Measurements from ENCODE around the gene CYP17A1. TPM values are rescaled to one million over a fixed set of nuclear protein-coding genes. Genes with fewer than 3 reads are reported as not detected.

CYP17A1 gene
- total and polyA plus RNA-seq, 7 donors: 0.92 to 3.0 TPM; not detected in 5

DNA sequence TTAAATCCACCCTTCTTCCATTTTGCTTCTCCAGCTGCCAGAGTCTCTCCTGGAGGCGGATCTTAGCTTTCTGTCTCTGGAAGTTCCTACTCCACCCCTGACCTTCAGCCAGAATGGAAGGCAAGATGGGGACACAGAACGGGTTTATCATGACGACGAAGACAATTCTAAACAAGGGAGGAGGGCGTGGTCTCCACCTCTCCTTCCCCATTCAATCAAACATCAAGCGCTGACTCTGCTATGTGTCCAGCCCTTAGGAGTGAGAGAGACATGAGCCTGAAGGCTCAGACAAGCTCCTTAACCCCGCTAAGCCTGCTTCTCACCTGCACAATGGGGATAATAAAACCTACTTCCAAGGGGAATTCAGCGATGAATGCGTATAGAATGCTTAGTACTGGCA, 3.1 kb downstream of the CYP17A1 start:
- Histone ChIP-seq H3K9me3 (no peaks in the 10 kb centered on the region), H3K4me3 (no peak overlapping the region), H3K27ac (no peak overlapping the region), H3K4me1 (peaks cover 0 to 8% (median 3%) of the 10 kb centered on the region in 4 donors), H3K27me3 (no peaks in the 10 kb centered on the region), H3K36me3 (no peaks in the 10 kb centered on the region)
- no peak for DNase-seq
- intact Hi-C loops (cut with DNase I): loop anchor here (10.0 kb wide), 1 partner anchor 411 kb away; the partner anchor contains the start of gene RPEL1
- no peak for TF ChIP-seq POLR2AphosphoS5 (IDR thresholded peaks at IDR 0.05)
- no peak for TF ChIP-seq EP300 (IDR thresholded peaks at IDR 0.05)
- TF ChIP-seq, protein P1, sequence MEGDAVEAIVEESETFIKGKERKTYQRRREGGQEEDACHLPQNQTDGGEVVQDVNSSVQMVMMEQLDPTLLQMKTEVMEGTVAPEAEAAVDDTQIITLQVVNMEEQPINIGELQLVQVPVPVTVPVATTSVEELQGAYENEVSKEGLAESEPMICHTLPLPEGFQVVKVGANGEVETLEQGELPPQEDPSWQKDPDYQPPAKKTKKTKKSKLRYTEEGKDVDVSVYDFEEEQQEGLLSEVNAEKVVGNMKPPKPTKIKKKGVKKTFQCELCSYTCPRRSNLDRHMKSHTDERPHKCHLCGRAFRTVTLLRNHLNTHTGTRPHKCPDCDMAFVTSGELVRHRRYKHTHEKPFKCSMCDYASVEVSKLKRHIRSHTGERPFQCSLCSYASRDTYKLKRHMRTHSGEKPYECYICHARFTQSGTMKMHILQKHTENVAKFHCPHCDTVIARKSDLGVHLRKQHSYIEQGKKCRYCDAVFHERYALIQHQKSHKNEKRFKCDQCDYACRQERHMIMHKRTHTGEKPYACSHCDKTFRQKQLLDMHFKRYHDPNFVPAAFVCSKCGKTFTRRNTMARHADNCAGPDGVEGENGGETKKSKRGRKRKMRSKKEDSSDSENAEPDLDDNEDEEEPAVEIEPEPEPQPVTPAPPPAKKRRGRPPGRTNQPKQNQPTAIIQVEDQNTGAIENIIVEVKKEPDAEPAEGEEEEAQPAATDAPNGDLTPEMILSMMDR (IDR thresholded peaks at IDR 0.05): no peak
- TF ChIP-seq POLR2A (IDR thresholded peaks at IDR 0.05): no peak
- WGBS, 2 donors: 19 to 57% methylated on average over 9 of the region's 9 CpGs

DNA sequence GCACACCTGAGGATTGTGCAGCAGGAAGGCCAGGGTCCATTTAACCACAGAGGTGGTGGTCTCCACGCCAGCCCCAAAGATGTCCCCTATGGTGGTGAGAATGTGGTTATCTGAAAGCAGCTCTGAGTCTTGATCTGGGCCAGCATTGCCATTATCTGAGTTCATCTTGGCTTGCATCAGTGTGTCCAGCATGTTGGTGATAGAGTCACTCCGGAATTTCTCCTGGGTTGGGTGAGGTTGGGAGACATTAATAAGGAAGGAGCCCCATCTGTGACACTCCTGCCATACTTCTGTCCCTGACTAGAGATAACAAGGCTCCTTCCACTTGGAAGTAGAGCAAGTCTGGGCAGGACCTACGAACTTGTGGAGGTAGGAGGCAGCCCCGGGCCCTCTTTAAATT, 4.2 kb downstream of the CYP17A1 start:
- TF ChIP-seq, protein P1 (IDR thresholded peaks at IDR 0.05): no peak
- TF ChIP-seq EP300 (IDR thresholded peaks at IDR 0.05) (no peak), POLR2AphosphoS5 (IDR thresholded peaks at IDR 0.05) (no peak), POLR2A (IDR thresholded peaks at IDR 0.05) (no peak)
- DNase-seq: no peak
- Histone ChIP-seq H3K27me3 (no peaks in the 10 kb centered on the region), H3K36me3 (no peaks in the 10 kb centered on the region), H3K4me3 (no peak overlapping the region), H3K4me1 (peaks cover 0 to 8% (median 3%) of the 10 kb centered on the region in 4 donors), H3K27ac (no peak overlapping the region), H3K9me3 (no peaks in the 10 kb centered on the region)
- WGBS, 2 donors: 93 to 97% methylated on average over 4 of the region's 4 CpGs
- intact Hi-C loops (cut with DNase I): loop anchor here (10.0 kb wide), 1 partner anchor 412 kb away; the partner anchor contains the start of gene RPEL1

DNA sequence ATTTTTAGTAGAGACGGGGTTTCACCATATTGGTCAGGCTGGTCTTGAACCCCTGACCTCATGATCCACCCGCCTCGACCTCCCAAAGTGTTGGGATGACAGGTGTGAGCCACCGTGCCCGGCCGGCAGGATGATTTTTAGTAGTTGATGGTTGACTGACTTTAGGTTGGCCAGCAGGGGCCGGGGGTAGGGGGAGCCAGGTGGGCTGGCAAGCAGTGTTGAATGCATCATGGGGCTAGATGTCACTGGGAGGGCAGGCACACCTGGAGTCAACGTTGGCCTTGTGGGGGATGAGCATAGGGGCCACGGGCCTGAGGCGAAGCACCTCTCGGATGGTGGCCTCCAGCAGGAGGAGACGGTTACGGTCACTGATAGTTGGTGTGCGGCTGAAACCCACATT, 5.0 kb downstream of the CYP17A1 start:
- WGBS, 2 donors: 85 to 90% methylated on average over 14 of the region's 14 CpGs
- H3K36me3 ChIP-seq: no peaks in the 10 kb centered on the region
- H3K27ac ChIP-seq: no peak overlapping the region
- peaks cover 0 to 8% (median 3%) of the 10 kb centered on the region in 4 donors for H3K4me1 ChIP-seq
- no peak for TF ChIP-seq POLR2A (IDR thresholded peaks at IDR 0.05)
- TF ChIP-seq EP300 (IDR thresholded peaks at IDR 0.05): no peak
- TF ChIP-seq POLR2AphosphoS5 (IDR thresholded peaks at IDR 0.05): no peak
- TF ChIP-seq, protein P1 (IDR thresholded peaks at IDR 0.05): no peak
- H3K9me3 ChIP-seq: no peaks in the 10 kb centered on the region
- H3K4me3 ChIP-seq: no peak overlapping the region
- H3K27me3 ChIP-seq: no peaks in the 10 kb centered on the region
- DNase-seq: no peak
- intact Hi-C loops (cut with DNase I): loop anchor here (10.0 kb wide), 1 partner anchor 413 kb away; the partner anchor contains the start of gene RPEL1

DNA sequence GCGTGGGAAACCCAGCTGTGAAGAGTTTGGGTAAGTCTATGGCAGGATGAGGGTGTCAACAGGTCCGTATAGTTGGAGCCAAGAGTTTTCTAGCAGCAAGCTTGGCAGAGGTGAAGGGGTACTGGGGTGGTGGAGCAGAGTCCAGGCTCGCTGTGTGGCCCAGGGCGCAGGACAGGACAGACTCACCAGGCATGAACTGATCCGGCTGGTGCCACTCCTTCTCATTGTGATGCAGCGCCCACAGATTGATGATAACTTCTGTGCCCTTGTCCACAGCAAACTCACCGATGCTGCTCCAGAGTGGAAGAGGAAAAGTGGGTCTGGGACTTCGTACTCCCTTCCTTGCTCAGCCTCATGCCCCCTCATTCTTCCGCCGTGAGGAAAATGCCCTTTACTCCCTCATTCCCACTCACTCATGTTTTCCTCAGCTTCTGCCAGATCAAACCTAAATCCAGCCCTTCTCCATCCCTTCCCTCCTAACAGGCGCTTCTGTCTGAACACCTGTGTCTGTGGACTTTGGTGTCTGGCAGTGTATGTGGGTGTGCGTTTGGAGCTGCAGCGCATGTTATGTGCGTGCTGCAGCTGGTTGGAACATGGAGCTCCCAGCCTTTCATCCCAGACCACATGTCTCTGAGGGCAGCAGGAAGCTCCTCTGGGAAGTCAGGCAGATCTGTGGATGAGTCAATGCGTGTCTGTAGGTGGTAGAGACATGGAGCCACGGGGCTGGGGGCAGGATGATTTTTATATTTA, 5.7 kb downstream of the CYP17A1 start:
- no peak for DNase-seq
- 27 to 75% methylated on average over 16 of the region's 16 CpGs for WGBS, 2 donors
- Histone ChIP-seq H3K27ac (no peak overlapping the region), H3K36me3 (no peaks in the 10 kb centered on the region), H3K27me3 (no peaks in the 10 kb centered on the region), H3K9me3 (no peaks in the 10 kb centered on the region), H3K4me1 (peaks cover 0 to 8% (median 3%) of the 10 kb centered on the region in 4 donors), H3K4me3 (no peak overlapping the region)
- TF ChIP-seq POLR2AphosphoS5 (IDR thresholded peaks at IDR 0.05) (no peak), EP300 (IDR thresholded peaks at IDR 0.05) (no peak), POLR2A (IDR thresholded peaks at IDR 0.05) (no peak)
- TF ChIP-seq, protein P1 (IDR thresholded peaks at IDR 0.05): no peak
- intact Hi-C loops (cut with DNase I): loop anchor here (10.0 kb wide), 1 partner anchor 413 kb away; the partner anchor contains the start of gene RPEL1

All from sigmoid colon (tissue), 7 donors.